Effector CD4-positive, alpha-beta T cell (primary cell): Measurements from ENCODE around the gene LRPPRC.

Experiments
- DNase-seq: peaks from one replicate; pipeline ENCODE4 v3.0.0-alpha.2; 2020

Gene LRPPRC

DNA sequence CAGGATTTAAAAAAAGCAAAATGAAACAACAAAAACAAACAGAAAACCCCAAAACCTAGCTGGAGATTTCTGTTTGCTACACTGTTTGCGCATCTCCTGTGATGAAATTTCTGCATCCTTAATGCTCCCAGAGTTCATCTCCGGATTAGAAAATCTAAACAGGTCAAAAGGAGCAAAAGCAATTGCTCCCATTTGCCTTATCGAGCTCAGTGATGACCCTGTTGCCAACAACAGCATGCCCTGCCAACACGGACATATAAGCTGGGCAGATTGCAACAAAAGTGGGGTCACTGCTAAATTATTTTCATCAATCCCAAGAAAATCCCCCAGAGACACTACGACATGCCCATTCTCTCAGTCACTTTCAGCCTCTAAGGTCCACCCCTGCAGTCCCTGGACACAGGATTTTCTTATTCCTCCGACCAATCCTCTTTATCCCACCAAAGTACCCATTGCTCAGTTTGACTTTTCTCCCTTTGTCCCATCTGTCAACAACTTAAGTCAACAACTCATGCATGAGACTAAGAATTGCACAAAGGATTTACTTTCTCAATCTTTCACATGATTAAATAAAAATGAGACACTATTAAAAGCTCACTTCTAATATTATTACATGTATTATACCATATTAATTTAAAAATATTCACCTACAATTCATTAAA lies 89.2 kb downstream of the LRPPRC start:
- no peak for DNase-seq

- no peak for DNase-seq
Measured at GRCh38 chr2:43905871-43906270, 89.9 kb downstream of the LRPPRC start.

DNA sequence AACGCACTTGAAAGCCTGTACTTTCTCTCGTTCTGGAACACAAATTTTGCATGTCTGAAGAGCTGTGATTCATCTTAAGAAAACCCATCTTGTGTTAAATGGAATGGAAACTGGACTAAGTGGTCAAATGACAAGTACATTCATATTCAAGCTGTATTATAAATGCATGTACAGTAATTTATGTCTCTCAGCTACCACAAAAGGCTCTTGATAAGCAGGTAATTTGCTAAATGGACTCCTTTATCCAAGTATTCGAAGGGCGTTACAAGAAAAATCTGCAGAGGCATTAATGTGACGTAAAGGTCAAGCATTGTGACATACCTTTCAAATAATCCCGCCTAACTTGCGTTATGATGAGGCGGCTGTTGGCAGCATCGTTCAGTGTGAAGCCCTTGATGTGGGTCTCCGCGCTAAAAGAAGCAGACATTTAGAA lies 90.4 kb downstream of the LRPPRC start:
- DNase-seq: no peak

DNA sequence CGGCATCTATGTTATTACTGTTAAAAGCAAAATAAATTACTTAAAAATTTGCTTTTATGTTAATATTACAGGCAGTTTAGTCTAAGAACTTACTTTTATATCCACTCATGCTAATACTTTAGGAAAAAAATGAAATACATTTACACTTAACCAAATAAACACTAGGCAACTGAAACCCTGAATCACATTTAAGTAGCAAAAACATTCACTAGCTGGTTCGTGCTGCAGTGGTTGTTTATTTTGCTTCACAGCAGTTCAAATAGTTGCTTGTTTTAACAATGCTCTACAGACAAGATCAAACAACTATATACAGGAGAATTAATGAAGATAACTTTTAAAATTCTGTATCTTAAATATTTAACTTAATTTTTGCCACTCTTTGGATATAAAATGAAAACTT lies 96.2 kb downstream of the LRPPRC start:
- DNase-seq: no peak

DNA sequence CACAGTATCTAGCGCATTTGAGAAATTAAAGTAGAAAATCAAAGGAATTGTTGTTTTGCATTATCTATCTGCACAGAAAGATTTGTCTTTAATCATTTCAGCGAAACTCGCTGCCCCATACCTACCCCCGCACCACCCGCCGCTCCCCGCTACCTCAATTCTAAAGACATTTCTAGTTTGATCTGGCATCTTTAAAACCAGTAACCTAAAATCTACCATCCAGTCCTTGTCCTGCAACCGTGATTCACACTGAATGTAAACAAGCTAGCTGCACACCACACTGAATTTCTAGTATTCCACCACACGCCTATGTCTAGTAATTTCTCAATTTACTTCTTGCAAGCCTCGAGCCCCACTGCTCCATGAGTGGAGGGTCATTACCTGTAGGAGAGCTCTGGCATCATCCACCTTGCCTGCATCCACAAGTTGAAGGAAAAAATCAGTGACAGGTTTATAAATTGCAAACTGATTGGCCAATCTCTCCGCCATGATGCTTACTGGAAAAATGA lies 96.9 kb downstream of the LRPPRC start:
- DNase-seq: no peak

DNA sequence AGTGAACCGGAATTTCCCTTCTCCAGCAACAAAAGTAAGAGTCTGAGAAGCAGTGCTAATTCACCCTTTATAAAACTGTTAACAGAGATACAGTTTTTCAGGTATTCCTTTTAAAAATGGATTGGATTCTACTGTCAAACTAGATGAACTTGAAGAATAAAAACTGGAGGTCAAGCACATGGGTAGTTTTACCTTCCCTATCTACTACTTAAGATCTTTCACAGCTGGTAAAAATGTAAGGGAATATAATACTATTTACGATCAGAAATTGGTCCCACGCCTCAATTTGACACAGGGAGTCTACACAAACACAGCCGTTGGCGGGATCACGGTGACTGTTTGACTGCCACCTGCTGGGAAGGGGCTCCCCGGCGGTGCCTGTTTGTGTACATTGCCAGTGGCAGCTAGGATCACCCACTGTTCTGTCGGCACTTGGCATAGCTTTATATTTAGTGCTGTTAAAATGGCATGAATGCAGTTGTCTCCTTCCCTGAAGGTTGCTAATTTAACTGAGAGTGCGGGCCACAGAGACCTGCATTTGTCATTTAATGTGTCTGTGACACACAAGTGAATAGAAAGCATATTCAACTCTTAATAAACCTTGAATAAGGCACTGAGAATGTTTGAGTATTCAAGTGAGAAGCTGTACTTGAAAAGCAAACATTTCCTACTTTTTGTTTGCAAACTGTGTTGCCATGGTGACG lies 97.5 kb downstream of the LRPPRC start:
- DNase-seq: no peak

DNA sequence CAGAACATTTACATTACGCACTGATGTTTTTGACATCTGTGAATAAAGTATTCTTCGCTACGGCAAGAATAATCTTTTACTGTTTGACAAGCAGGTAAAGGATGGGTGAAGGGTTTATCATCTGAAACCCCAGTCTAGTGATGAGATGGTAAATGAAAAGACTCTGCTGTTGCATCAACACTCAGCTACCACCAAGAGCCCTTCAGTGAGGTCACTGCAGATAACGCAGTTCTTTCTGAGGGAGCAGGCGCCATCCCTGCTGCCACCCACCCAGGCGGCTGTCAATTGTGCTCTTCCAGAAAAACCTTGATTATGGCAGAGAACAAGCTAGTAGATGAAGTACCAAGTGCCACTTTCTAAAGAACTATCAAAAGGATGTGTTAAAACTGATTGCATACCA lies 98.3 kb downstream of the LRPPRC start:
- DNase-seq: no peak

DNA sequence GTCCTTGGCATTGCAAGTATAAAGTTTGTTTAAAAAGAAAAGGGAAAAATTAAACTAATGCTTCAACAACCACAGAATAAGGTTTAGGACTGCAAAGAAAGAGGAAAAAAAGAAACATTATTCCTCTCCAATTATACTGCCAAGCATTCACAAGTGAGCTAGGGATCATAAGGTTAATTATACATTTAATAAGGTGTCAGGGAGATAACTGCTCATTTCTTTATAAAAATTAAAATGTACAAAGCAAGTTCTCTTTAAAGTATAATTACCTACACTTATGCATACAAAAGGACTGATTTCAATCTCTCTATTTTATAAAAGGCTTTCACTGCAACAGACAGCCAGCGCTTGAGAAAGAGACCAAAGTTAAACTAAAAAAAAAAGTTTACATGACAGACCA lies 98.9 kb downstream of the LRPPRC start:
- no peak for DNase-seq

- DNase-seq: no peak
Measured at GRCh38 chr2:43894743-43895142, 101.0 kb downstream of the LRPPRC start.

GRCh38 chr2:43890855-43891254 lies 104.9 kb downstream of the LRPPRC start:
- no peak for DNase-seq

DNA sequence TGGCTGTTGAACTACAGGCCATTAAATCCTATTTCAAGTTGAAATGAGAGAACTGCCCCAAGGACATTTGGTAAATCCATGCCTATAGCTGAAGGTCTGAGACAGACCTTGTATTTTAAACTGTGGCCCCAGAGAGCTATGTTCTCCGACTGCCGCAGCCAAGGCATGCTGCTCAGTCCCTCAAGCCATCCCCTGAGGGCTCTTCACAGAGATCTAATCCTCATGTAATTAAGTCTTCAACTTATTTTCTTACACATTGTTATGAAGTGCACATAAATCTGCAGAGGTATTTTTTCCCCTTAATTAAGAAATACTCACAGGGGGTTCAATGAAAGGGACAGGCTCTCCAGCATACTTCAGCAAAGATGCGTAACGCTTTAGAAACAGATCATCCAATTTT lies 106.4 kb downstream of the LRPPRC start:
- DNase-seq: no peak

- DNase-seq: no peak
Measured at GRCh38 chr2:43887176-43887575, 108.6 kb downstream of the LRPPRC start.

DNA sequence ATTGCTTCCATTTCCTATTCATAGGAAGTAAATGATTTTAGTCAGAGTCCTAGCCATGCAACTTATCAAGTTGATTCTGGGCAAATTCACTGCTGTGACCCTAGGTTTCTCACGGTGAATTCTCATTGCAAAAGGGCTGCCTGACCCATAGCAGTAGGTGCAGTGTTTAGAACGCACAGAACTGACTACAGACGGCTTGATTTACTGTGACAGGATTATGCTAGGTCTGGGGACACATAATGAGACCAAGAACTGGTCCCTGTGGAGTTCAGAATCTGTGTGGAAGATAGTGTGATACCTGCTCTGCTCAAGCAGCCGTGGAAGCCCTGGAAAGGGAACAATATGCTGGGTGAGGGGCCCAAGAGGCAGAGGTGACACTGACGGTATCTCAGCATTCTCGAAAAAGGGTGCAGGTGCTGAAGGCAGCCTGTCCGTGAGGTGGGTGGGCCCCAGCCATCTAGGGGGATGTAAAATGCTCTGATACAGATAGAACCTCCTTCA lies 110.6 kb downstream of the LRPPRC start:
- DNase-seq: no peak

DNA sequence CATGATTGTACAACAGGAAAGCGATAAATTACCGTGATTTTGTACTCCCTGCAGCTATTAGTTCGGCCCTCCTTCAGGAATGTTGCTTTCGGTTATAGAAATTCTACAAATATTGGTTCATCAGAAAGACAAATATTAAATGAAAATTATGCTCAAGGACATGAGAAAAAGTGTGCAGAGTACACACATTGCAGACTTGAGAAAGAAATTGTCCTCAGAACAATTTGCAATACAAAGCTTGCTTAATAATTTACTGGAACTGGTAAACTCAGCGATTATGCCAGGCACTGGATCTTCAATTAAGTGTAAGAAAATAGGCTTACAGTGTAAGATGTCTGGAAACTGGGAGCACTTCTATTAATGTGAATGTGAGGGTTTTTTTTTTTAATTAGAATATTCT lies 111.1 kb downstream of the LRPPRC start:
- DNase-seq: no peak

DNA sequence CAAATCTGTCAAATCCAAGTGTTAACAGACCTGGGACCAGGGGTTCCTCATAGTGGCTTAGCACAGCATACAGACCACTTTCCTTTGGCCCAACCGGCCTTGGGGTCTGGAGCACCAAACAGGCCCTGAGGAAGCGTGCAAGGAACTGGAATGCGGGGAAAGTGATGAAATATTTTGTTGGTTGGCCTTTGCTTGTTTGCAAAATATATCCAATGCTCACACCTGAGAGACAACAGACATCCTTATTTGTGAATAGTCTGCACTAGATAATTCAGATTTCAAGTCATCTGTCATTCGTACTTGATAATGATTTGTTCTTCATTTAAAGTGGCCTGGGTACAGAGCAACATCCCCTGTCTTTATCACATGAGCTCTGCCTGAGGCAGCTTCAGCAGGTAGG lies 113.5 kb downstream of the LRPPRC start:
- no peak for DNase-seq

DNA sequence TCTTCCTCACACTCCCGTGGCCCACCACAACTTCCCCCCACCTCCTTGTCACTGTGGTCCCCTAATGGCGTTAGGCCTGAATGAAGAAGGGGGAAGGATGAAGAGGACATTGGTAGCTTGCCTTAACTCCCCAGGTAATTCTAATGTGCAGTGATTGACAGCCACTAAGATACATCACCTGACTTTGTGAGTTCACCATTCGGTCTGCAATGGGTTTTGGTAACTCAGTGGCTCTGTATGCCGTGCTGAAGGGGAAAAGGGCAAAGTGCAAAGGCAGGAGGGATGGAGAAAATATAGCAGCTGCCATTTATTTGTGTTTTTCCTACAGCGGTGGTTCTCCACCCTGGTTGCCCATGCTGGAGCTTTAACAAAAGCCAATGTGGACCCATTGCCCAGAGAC lies 114.8 kb downstream of the LRPPRC start:
- no peak for DNase-seq

- no peak for DNase-seq
Measured at GRCh38 chr2:43880471-43880870, 115.3 kb downstream of the LRPPRC start.

GRCh38 chr2:43879261-43879660 lies 116.5 kb downstream of the LRPPRC start:
- DNase-seq: no peak

DNA sequence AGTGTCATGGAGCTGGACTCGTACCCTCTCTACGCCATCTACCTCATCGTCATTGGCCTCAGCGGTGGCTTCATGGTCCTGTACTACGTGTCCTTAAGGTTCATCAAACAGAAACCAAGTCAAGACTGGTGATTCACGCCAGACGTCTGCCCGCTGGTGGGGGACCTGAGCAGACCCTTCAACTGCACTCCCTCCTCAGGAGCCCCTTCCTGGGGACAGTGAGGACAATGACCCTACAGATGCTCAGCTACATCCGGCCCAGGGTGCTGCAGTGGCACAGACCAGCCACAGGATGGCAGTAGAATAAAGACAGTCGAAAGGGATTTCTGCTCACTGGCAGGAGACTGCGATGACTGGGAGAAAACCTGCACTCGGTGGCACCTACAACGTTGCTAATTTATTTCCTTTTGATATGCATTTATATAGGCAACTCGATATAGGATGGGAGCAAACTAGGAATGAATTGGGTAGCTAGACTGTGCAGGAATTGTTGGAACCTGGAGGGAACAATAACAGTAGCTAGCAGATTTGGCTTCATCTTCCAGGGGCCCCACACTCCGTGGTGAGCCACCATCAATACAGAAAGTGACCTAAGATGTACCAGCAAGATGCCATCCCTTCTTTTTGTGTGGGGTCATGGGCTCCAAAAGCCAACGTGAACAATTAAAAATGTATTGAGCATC lies 117.9 kb downstream of the LRPPRC start:
- DNase-seq: peak; percentile 37

- no peak for DNase-seq
Measured at GRCh38 chr2:43874776-43875451, 120.9 kb downstream of the LRPPRC start.

- DNase-seq: no peak
Measured at GRCh38 chr2:43872151-43872550, 123.6 kb downstream of the LRPPRC start.

GRCh38 chr2:43855292-43855691 lies 140.5 kb downstream of the LRPPRC start:
- no peak for DNase-seq

DNA sequence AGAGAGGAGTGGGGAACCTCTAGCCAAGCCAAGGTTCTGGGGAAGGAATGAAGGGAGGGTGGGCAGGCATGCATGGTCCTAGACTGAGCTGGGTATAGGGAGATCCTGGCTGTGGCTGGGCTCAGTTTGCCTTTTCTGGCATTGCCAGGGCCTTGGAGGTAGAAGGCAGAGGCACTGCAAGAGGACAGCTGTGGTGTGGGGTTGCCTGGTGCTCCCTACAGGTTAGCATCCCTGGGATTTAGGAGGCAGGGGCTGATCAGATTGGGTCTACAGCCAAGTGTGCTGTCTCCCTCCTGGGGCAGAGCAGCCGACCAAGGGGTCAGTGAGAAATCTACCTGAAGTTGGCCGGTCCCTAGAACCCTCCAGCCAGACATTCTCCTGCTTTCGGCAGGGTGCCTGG lies 141.1 kb downstream of the LRPPRC start:
- no peak for DNase-seq
